Rectal smooth muscle tissue (tissue), 1 donor: Measurements from ENCODE around the gene ATF7IP2.
"Not testable (repeated sequence)": the region's sequence is repeated elsewhere in the genome, so short reads cannot be mapped to it uniquely, and the experiment has no call there.

ENCODE experiments used
- H3K27ac ChIP-seq: one replicate; pipeline ENCODE4 v1.7.0; 2013; ENCODE audit warnings: low read depth, low read length, inconsistent platforms
- H3K27me3 ChIP-seq: one replicate; pipeline ENCODE4 v1.7.0; 2013; ENCODE audit warnings: low read length; ENCODE audit not compliant: control insufficient read depth, insufficient read depth
- H3K36me3 ChIP-seq: one replicate; pipeline ENCODE4 v1.7.0; 2013; ENCODE audit warnings: low read length; ENCODE audit not compliant: control insufficient read depth, insufficient read depth
- H3K4me1 ChIP-seq: one replicate; pipeline ENCODE4 v1.7.0; 2013; ENCODE audit warnings: low read length; ENCODE audit not compliant: control insufficient read depth, insufficient read depth
- H3K4me3 ChIP-seq: one replicate; pipeline ENCODE4 v1.7.0; 2013; ENCODE audit warnings: low read length
- H3K9ac ChIP-seq: one replicate; pipeline ENCODE4 v1.7.0; 2013; ENCODE audit warnings: low read length

Gene ATF7IP2

DNA sequence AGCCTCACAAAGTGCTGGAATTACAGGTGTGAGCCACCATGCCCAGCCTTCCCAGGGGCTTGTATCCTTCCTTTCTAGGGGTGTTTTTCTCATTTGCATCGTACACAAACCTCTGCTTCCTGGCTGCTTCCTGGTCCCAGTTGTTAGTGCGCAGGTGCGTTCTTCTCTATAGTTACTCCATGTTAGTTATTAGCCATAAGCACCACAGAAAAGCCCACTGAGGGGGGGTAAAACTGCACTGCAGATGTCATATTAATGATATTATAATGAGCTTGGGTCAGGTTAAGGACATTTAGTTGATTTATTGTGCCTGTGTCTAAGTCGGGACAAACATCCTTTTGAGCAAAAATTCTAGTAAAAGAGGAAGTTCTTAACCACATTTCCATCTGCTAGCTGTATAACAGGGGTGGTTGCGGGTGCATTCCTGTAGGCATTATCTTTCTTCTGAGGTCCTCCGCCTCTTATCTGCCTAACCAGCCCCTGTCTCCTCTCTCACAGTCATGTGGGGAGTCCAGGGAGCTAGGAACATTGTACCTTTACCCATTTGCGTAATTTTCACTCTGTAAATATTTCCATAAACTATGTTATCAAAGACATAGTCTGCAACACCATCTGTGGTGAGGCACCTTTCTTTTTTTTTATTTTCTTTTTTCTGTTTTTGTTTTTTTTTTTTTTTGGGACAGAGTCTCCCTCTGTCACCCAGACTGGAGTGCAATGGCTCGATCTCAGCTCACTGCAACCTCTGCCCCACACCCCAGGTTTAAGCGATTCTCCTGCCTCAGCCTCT, 23.6 kb upstream of the ATF7IP2 start:
- Histone ChIP-seq H3K4me3 (no peak overlapping the region), H3K36me3 (no peaks in the 10 kb centered on the region), H3K4me1 (no peaks in the 10 kb centered on the region), H3K9ac (no peak overlapping the region), H3K27ac (no peak overlapping the region), H3K27me3 (no peaks in the 10 kb centered on the region)

DNA sequence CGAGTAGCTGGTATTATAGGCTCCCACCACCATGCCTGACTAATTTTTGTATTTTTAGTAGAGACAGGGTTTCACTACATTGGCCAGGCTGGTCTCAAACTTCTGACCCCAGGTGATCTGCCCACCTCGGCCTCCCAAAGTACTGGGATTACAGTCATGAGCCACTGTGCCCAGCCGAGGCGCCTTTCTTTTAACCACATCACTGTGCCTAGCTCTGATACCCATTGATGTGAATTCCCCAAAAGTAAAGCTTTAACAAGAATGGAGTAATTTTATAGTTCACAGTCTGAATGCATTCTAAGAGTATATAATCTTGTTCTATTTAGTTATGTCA, 23.0 kb upstream of the ATF7IP2 start:
- H3K4me1 ChIP-seq, H3K9ac ChIP-seq, H3K36me3 ChIP-seq, H3K27ac ChIP-seq, H3K27me3 ChIP-seq, H3K4me3 ChIP-seq: not testable (repeated sequence)

DNA sequence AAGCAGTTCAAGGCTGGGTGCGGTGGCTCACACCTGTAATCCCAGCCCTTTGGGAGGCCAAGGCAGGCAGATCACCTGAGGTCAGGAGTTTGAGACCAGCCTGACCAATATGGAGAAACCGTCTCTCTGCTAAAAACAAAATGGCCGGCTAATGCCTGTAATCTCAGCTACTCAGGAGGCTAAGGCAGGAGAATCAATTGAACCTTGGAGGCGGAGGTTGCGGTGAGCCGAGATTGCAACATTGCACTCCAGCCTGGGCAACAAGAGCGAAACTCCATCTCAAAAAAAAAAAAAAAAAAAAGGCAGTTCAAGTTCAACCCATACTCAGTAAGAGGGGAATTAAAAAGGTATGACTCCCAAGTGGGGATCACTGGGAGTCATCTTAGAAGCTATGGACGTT, 19.2 kb upstream of the ATF7IP2 start:
- H3K27ac ChIP-seq, H3K9ac ChIP-seq, H3K4me3 ChIP-seq, H3K27me3 ChIP-seq, H3K36me3 ChIP-seq, H3K4me1 ChIP-seq: not testable (repeated sequence)

DNA sequence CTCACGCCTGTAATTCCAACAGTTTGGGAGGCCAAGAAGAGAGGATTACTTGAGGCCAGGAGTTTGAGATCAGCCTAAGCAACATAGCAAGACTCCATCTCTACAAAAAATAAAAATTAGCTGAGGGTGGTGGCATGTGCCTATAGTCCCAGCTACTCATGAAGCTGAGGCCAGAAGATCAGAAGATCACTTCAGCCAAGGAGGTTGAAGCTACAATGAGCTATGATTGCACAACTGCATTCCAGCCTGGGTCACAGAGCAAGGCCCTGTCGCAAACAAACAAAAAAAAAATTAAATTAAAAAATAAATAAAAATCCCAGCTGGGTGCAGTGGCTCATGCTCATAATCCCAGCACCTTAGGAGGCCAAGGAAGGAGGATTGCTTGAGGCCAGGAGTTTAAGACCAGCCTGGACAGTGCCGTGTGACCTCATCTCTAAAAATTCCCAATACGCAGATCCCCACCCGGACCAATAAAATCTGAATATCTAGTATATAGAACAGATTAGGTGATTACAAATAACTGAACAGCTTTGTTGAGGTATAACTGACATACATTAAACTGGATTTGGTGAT, 18.2 kb upstream of the ATF7IP2 start:
- no peaks in the 10 kb centered on the region for H3K27me3 ChIP-seq
- no peaks in the 10 kb centered on the region for H3K4me1 ChIP-seq
- no peak overlapping the region for H3K4me3 ChIP-seq
- H3K27ac ChIP-seq = no peak overlapping the region
- no peaks in the 10 kb centered on the region for H3K36me3 ChIP-seq
- H3K9ac ChIP-seq = no peak overlapping the region

DNA sequence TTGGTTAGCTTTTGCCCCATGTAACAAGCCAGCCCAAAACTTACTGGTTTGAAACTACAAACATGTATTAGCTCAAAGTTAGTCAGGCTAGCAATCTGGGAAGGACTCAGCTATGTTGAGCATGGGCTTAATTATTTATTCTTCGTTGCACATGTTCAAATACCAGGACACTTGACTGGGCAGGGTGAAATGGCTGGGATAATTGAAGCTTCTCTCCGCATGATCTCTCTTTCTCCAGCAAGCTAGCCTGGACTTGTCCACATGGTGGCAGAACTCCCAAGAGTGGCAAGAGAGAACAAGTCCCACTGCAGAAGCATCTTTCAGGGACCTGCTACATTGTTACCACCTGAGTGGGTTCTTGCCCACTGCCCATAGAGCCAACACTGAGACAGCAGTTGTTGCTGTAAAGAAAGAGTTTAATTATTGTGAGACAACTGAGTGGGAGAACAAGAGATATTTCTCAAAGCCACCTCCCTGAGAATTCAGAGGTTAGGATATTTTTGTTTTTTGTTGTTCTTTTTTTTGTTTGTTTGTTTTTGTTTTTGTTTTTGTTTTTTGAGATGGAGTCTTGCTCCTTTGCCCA, 16.8 kb upstream of the ATF7IP2 start:
- Histone ChIP-seq H3K27ac (no peak overlapping the region), H3K36me3 (no peaks in the 10 kb centered on the region), H3K9ac (no peak overlapping the region), H3K4me3 (no peak overlapping the region), H3K27me3 (no peaks in the 10 kb centered on the region), H3K4me1 (no peaks in the 10 kb centered on the region)

DNA sequence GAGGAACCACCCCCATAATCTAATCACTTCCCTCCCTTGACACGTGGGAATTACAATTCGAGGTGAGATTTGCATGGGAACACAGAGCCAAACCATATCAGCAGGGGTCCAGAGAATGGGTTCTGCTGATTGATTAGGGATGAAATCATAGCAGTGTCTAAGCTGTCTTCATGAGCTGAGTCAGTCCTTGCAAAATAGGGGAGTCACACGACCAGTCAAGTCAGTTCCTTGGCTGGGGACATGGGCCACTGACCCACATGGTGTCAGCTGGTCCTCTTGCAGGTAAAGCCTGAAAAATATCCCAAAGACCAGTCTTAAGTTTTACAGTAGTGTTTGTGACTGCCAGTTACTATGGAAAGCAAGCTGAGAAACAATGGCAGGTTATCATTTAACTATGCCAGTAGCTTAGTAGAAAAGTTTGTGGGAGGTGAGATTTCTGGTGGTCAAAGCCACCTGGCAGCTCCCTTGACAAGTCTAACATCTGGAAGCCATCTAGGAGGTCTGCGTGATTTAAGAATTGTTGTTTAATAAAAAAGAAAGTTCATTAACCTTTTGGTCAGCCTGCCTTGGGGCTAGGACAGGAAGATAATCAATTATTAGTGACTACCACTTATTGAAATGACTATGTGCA, 15.7 kb upstream of the ATF7IP2 start:
- H3K9ac ChIP-seq = no peak overlapping the region
- H3K27me3 ChIP-seq = no peaks in the 10 kb centered on the region
- no peaks in the 10 kb centered on the region for H3K4me1 ChIP-seq
- H3K27ac ChIP-seq = no peak overlapping the region
- no peak overlapping the region for H3K4me3 ChIP-seq
- H3K36me3 ChIP-seq = no peaks in the 10 kb centered on the region

DNA sequence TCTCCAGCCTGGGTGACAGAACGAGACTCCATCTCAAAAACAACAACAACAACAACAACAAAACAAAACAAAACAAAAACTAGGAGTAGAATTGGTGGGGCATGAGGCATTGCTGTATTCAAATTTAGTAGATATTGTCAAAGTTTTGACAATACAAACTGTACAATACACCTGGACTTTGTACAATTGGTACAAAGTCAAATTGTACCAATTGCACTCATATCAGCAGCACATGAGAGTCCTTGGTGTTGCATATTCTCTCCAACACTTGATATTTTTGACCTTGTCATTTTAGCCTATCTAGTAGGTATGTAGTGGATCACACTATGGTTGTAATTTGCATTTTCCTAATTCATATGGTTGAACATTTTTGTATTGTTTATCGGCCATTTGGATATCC, 14.3 kb upstream of the ATF7IP2 start:
- no peak overlapping the region for H3K27ac ChIP-seq
- no peak overlapping the region for H3K4me3 ChIP-seq
- no peaks in the 10 kb centered on the region for H3K4me1 ChIP-seq
- no peak overlapping the region for H3K9ac ChIP-seq
- no peaks in the 10 kb centered on the region for H3K27me3 ChIP-seq
- H3K36me3 ChIP-seq = no peaks in the 10 kb centered on the region

DNA sequence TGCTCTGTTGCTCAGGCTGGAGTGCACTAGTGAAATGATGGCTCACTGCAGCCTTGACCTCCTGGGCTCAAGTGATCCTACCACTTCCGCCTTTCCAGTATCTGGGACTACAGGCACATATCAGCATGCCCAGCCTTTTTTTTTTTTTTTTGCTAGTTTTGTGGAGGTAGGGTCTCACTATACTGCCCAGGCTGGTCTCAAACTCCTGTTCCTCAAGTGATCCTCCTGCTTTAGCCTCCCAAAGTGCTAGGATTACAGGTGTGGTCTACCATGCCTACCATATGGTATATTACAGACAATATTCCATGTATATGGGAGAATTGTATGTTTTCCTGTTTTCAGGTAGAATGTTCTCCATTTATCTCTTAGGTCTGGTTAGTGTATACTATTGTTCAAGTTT, 12.3 kb upstream of the ATF7IP2 start:
- Histone ChIP-seq H3K27me3 (no peaks in the 10 kb centered on the region), H3K27ac (no peak overlapping the region), H3K4me3 (no peak overlapping the region), H3K36me3 (no peaks in the 10 kb centered on the region), H3K9ac (no peak overlapping the region), H3K4me1 (no peaks in the 10 kb centered on the region)

DNA sequence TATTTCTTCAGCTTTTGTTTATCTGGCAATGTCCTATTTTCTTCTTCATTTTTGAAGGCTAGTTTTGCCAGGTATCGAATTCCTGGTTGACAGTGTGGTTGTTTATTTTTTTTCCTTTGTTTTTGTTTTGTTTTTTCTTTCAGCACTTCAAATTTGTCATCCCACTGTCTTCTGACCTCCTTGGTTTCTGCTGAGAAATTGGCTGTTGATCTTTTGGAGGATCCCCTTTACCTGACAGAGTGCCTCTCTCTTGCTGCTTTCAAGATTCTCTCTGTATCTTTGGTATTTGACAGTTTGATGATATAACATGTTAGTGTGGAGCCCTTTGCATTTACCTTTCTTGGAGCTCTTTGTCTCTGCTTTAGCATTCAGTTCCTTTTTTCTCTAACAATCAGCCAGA, 9.6 kb upstream of the ATF7IP2 start:
- Histone ChIP-seq H3K27ac (no peak overlapping the region), H3K9ac (no peak overlapping the region), H3K27me3 (no peaks in the 10 kb centered on the region), H3K4me3 (no peak overlapping the region), H3K4me1 (no peaks in the 10 kb centered on the region), H3K36me3 (no peaks in the 10 kb centered on the region)

DNA sequence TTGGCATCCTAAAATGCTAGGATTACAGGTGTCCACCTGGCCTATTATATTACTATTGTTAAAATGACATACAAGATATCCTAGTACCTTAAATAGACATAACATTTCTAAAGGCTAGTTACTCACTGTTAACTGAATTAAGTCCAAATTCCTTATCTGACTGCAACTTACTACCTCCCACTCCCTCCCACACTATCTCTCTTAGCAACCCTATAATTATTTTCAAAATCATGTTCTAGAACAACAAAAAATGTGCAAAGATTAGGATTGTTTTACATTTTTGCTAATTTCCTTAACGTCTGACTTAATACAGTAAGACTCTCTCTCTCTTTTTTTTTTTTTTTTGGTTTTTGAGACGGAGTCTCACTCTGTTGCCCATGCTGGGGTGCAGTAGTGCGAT, 2.2 kb upstream of the ATF7IP2 start:
- H3K4me3 ChIP-seq = no peak overlapping the region
- H3K36me3 ChIP-seq = peaks cover 2% of the 10 kb centered on the region
- no peaks in the 10 kb centered on the region for H3K27me3 ChIP-seq
- H3K9ac ChIP-seq = no peak overlapping the region
- H3K27ac ChIP-seq = no peak overlapping the region
- peaks cover 3% of the 10 kb centered on the region for H3K4me1 ChIP-seq

DNA sequence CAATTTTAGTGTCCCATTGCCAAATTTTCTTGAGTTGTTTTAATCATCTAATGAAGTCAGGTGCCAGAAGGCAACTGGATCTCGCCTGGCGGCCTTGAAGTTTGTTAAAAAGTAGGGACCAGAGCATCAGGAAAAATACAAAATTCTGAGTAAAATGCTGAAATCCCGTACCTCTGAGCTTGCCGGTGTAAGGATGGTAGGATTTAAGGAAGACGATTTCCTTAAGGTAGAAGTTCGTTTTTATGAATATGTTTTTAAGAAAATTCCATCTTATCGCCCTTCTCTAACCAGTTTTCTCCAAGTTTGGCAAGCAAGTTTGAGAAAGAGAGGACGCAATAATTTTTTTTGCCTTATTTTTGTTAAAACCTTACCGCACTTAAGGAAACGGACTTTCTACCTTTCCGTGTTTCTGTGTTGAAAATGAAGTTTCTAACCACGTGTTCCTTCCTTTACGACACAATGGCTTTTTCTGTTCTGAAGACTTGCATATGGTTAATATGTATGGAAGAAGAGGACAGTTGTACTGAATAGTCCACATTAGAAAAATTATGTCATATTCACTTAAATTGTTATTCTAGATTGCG, 748 bp downstream of the ATF7IP2 start:
- peak overlapping the region; percentile 10 for H3K9ac ChIP-seq
- peaks cover 2% of the 10 kb centered on the region for H3K36me3 ChIP-seq
- H3K4me1 ChIP-seq = peaks cover 3% of the 10 kb centered on the region
- peak overlapping the region; percentile 74 for H3K27ac ChIP-seq
- H3K4me3 ChIP-seq = peak overlapping the region; percentile 70
- H3K27me3 ChIP-seq = no peaks in the 10 kb centered on the region

DNA sequence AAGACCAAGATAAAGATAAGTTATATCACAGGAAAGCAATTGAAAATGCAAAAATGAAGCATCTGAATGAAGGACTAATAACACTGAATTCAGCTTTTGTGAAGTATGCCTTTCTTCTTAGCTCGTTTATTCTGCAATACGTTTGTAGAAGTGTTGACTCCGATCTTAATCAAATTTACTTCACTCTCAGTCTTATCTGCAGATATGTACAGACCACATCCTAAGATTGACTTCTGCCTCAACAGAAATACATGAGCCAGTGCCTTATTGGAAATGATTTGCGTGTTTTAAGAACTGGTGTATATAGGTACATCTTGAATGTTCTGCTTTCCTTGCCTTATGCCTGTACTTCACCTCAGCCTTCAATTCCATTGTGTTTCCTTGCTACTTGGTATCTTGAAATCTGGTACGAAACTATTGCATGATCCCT, 1.3 kb downstream of the ATF7IP2 start:
- no peak overlapping the region for H3K27ac ChIP-seq
- H3K36me3 ChIP-seq = peaks cover 2% of the 10 kb centered on the region
- H3K9ac ChIP-seq = no peak overlapping the region
- peak overlapping the region; percentile 70 for H3K4me3 ChIP-seq
- no peaks in the 10 kb centered on the region for H3K27me3 ChIP-seq
- peaks cover 3% of the 10 kb centered on the region for H3K4me1 ChIP-seq
